ENCODE results near the gene ADAM10. TPM values are rescaled to one million over a fixed set of nuclear protein-coding genes. Genes with fewer than 3 reads are reported as not detected.

ADAM10 gene
- total RNA-seq, 4 donors from 2014 or later = 45.1 to 57.0 (median 52.5) TPM

GRCh38 chr15:58595516-58596263, 153.8 kb downstream of the ADAM10 start:
- peaks cover 7% of the 10 kb centered on the region for H3K36me3 ChIP-seq
- 91% methylated on average over 3 of the region's 3 CpGs for WGBS
- H3K27me3 ChIP-seq = no peaks in the 10 kb centered on the region
- H3K27ac ChIP-seq = no peak overlapping the region
- no peak overlapping the region for H3K4me3 ChIP-seq
- no peak for TF ChIP-seq CTCF (IDR thresholded peaks at IDR 0.05)
- TF ChIP-seq POLR2A (IDR thresholded peaks at IDR 0.05) = no peak
- TF ChIP-seq EP300 (IDR thresholded peaks at IDR 0.05) = no peak
- no peak for TF ChIP-seq POLR2AphosphoS5 (IDR thresholded peaks at IDR 0.05)
- H3K9me3 ChIP-seq = no peaks in the 10 kb centered on the region
- no peaks in the 10 kb centered on the region for H3K4me1 ChIP-seq
- no peak for DNase-seq (ENCODE audit: low spot score in 2 of 2)

GRCh38 chr15:58594898-58595297, 154.6 kb downstream of the ADAM10 start:
- Histone ChIP-seq H3K27ac (no peak overlapping the region), H3K27me3 (no peaks in the 10 kb centered on the region), H3K9me3 (no peaks in the 10 kb centered on the region), H3K4me1 (no peaks in the 10 kb centered on the region), H3K36me3 (peaks cover 7% of the 10 kb centered on the region), H3K4me3 (no peak overlapping the region)
- WGBS = 100% methylated on average over 1 of the region's 1 CpG
- DNase-seq (ENCODE audit: low spot score in 2 of 2) = no peak
- TF ChIP-seq EP300 (IDR thresholded peaks at IDR 0.05) (no peak), POLR2A (IDR thresholded peaks at IDR 0.05) (no peak), CTCF (IDR thresholded peaks at IDR 0.05) (no peak)

GRCh38 chr15:58593870-58594269, 155.6 kb downstream of the ADAM10 start:
- no peak overlapping the region for H3K4me3 ChIP-seq
- no peak for DNase-seq (ENCODE audit: low spot score in 2 of 2)
- no peaks in the 10 kb centered on the region for H3K27me3 ChIP-seq
- H3K4me1 ChIP-seq = no peaks in the 10 kb centered on the region
- H3K36me3 ChIP-seq = peaks cover 7% of the 10 kb centered on the region
- H3K27ac ChIP-seq = no peak overlapping the region
- no peak for TF ChIP-seq EP300 (IDR thresholded peaks at IDR 0.05)
- no peak for TF ChIP-seq POLR2A (IDR thresholded peaks at IDR 0.05)
- no peak for TF ChIP-seq POLR2AphosphoS5 (IDR thresholded peaks at IDR 0.05)
- TF ChIP-seq CTCF (IDR thresholded peaks at IDR 0.05) = no peak
- no peaks in the 10 kb centered on the region for H3K9me3 ChIP-seq
- WGBS = 88% methylated on average over 1 of the region's 1 CpG

- Histone ChIP-seq H3K4me3 (no peak overlapping the region), H3K4me1 (no peaks in the 10 kb centered on the region), H3K36me3 (peaks cover 4% of the 10 kb centered on the region), H3K27ac (no peak overlapping the region), H3K27me3 (no peaks in the 10 kb centered on the region), H3K9me3 (no peaks in the 10 kb centered on the region)
- no peak for TF ChIP-seq CTCF (IDR thresholded peaks at IDR 0.05)
- TF ChIP-seq EP300 (IDR thresholded peaks at IDR 0.05) = no peak
- no peak for TF ChIP-seq POLR2A (IDR thresholded peaks at IDR 0.05)
- no peak for TF ChIP-seq POLR2AphosphoS5 (IDR thresholded peaks at IDR 0.05)
- no peak for DNase-seq (ENCODE audit: low spot score in 2 of 2)
- WGBS = 48% methylated on average over 1 of the region's 1 CpG
Observed at GRCh38 chr15:58590926-58591325, 158.6 kb downstream of the ADAM10 start.

GRCh38 chr15:58590236-58590635, 159.3 kb downstream of the ADAM10 start:
- Histone ChIP-seq H3K4me1 (no peaks in the 10 kb centered on the region), H3K9me3 (no peaks in the 10 kb centered on the region), H3K27me3 (no peaks in the 10 kb centered on the region), H3K27ac (no peak overlapping the region), H3K4me3 (no peak overlapping the region), H3K36me3 (peaks cover 4% of the 10 kb centered on the region)
- TF ChIP-seq POLR2AphosphoS5 (IDR thresholded peaks at IDR 0.05) = no peak
- no peak for TF ChIP-seq EP300 (IDR thresholded peaks at IDR 0.05)
- TF ChIP-seq POLR2A (IDR thresholded peaks at IDR 0.05) = no peak
- no peak for TF ChIP-seq CTCF (IDR thresholded peaks at IDR 0.05)
- 73% methylated on average over 1 of the region's 1 CpG for WGBS
- no peak for DNase-seq (ENCODE audit: low spot score in 2 of 2)
